Ovary (tissue), 3 donors: ENCODE data around the gene TMEM37.

Source experiments
- CTCF ChIP-seq, 3 donors: fragments of 450-650 bp in 2 of 3; fragments of 200-600 bp in 1 of 3; IDR thresholded peaks; one replicate each; pipeline versions ENCODE4 v1.5.1 to v1.8.0; 2016 to 2022; ENCODE audit warnings: antibody characterized with exemption in 3 of 3, mild to moderate bottlenecking in 1 of 3
- EP300 ChIP-seq: sonication (generic); formaldehyde crosslinking; IDR thresholded peaks from one replicate; pipeline ENCODE4 v1.6.1; 2017; ENCODE audit warnings: antibody characterized with exemption
- POLR2A ChIP-seq: fragments of 450-650 bp; IDR thresholded peaks from one replicate; pipeline ENCODE4 v1.6.1; 2017; ENCODE audit warnings: antibody characterized with exemption, mild to moderate bottlenecking, moderate library complexity
- donor health status: DM: no; HTN: no; CAD: no.

- TF ChIP-seq CTCF (IDR thresholded peaks at IDR 0.05) = no peak
- no peak for TF ChIP-seq POLR2A
- no peak for TF ChIP-seq EP300
These were observed 16.0 kb upstream of the TMEM37 start for GRCh38 chr2:119415630-119416029.
